ENCODE measurements around the gene MED27. TPM values are rescaled to one million over a fixed set of nuclear protein-coding genes. Genes with fewer than 3 reads are reported as not detected.

The MED27 gene
- total RNA-seq, 1 experiment from 2014 or later, result 30.4 TPM

GRCh38 chr9:132039284-132039683 lies 40.4 kb downstream of the MED27 start:
- Mint-ChIP-seq H3K27me3 (ENCODE audit: insufficient read depth, unreplicated experiment) (no peaks in the 10 kb centered on the region), H3K9me3 (ENCODE audit: unreplicated experiment) (no peaks in the 10 kb centered on the region), H3K36me3 (ENCODE audit: insufficient read depth, unreplicated experiment) (no peaks in the 10 kb centered on the region), H3K27ac (ENCODE audit: unreplicated experiment) (no peak overlapping the region), H3K4me1 (ENCODE audit: low read depth, unreplicated experiment) (peaks cover 16% of the 10 kb centered on the region), H3K4me3 (ENCODE audit: unreplicated experiment) (no peak overlapping the region)
- Histone ChIP-seq H3K9me3 (no peaks in the 10 kb centered on the region), H3K27me3 (replicated peaks; ENCODE audit: control insufficient read depth, insufficient read depth, low read length) (no peaks in the 10 kb centered on the region), H3K4me1 (peaks cover 9% of the 10 kb centered on the region), H3K36me3 (ENCODE audit: control insufficient read depth, insufficient read depth, low read length) (no peaks in the 10 kb centered on the region), H3K4me3 (ENCODE audit: low read depth, low read length) (no peak overlapping the region)
- TF ChIP-seq, protein P1, sequence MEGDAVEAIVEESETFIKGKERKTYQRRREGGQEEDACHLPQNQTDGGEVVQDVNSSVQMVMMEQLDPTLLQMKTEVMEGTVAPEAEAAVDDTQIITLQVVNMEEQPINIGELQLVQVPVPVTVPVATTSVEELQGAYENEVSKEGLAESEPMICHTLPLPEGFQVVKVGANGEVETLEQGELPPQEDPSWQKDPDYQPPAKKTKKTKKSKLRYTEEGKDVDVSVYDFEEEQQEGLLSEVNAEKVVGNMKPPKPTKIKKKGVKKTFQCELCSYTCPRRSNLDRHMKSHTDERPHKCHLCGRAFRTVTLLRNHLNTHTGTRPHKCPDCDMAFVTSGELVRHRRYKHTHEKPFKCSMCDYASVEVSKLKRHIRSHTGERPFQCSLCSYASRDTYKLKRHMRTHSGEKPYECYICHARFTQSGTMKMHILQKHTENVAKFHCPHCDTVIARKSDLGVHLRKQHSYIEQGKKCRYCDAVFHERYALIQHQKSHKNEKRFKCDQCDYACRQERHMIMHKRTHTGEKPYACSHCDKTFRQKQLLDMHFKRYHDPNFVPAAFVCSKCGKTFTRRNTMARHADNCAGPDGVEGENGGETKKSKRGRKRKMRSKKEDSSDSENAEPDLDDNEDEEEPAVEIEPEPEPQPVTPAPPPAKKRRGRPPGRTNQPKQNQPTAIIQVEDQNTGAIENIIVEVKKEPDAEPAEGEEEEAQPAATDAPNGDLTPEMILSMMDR (IDR thresholded peaks at IDR 0.05; ENCODE audit: insufficient read depth in 1 of 2, low read depth in 1 of 2, low read length in 1 of 2, severe bottlenecking in 1 of 2, unreplicated experiment in 1 of 2), result no peak
- CTCF ChIA-PET, result no interaction called here
- DNase-seq, result no peak
- POLR2A ChIA-PET, result no interaction called here
- no TSS peak for BruUV-seq (replicated peaks)
- intact Hi-C loops (cut with micrococcal nuclease; ENCODE audit: unreplicated experiment), result no loop called here

DNA sequence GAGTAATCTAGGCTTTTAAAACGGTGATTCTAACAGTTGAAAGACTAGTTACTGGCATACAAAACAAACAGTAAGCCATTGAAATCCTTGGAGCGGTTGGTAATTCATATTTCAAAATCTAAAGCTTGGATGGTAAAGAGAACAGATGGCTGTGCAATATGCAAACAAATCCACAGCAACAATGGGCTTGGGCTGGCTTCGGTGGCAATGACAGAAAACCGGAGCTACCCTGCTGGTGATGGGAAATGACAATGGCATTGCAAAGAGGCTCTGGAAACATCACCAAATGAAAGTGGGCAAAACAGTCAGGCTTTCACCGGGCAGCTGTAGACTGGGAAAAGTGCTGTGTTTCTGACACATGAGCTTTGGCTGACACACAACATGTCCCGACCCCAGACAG lies 42.2 kb downstream of the MED27 start:
- H3K9me3 ChIP-seq, result no peaks in the 10 kb centered on the region
- ChIA-PET CTCF (no interaction called here), POLR2A (no interaction called here)
- TF ChIP-seq, protein P1 (IDR thresholded peaks at IDR 0.05; ENCODE audit: insufficient read depth in 1 of 2, low read depth in 1 of 2, low read length in 1 of 2, severe bottlenecking in 1 of 2, unreplicated experiment in 1 of 2), result no peak
- Mint-ChIP-seq H3K27me3 (ENCODE audit: insufficient read depth, unreplicated experiment) (no peaks in the 10 kb centered on the region), H3K4me1 (ENCODE audit: low read depth, unreplicated experiment) (peaks cover 19% of the 10 kb centered on the region), H3K36me3 (ENCODE audit: insufficient read depth, unreplicated experiment) (no peaks in the 10 kb centered on the region), H3K27ac (ENCODE audit: unreplicated experiment) (no peak overlapping the region), H3K9me3 (ENCODE audit: unreplicated experiment) (no peaks in the 10 kb centered on the region), H3K4me3 (ENCODE audit: unreplicated experiment) (no peak overlapping the region)
- no peaks in the 10 kb centered on the region for H3K27me3 ChIP-seq (replicated peaks; ENCODE audit: control insufficient read depth, insufficient read depth, low read length)
- H3K4me3 ChIP-seq (ENCODE audit: low read depth, low read length), result no peak overlapping the region
- BruUV-seq (replicated peaks), result no TSS peak
- intact Hi-C loops (cut with micrococcal nuclease; ENCODE audit: unreplicated experiment), result no loop called here
- H3K36me3 ChIP-seq (ENCODE audit: control insufficient read depth, insufficient read depth, low read length), result no peaks in the 10 kb centered on the region
- H3K4me1 ChIP-seq, result peaks cover 15% of the 10 kb centered on the region
- DNase-seq, result no peak

- intact Hi-C loops (cut with micrococcal nuclease; ENCODE audit: unreplicated experiment), result no loop called here
- CTCF ChIA-PET, result no interaction called here
- TF ChIP-seq, protein P1 (IDR thresholded peaks at IDR 0.05; ENCODE audit: insufficient read depth in 1 of 2, low read depth in 1 of 2, low read length in 1 of 2, severe bottlenecking in 1 of 2, unreplicated experiment in 1 of 2), result no peak
- Histone ChIP-seq H3K9me3 (no peaks in the 10 kb centered on the region), H3K27me3 (replicated peaks; ENCODE audit: control insufficient read depth, insufficient read depth, low read length) (no peaks in the 10 kb centered on the region), H3K4me1 (peaks cover 15% of the 10 kb centered on the region), H3K4me3 (ENCODE audit: low read depth, low read length) (no peak overlapping the region), H3K36me3 (ENCODE audit: control insufficient read depth, insufficient read depth, low read length) (no peaks in the 10 kb centered on the region)
- DNase-seq, result no peak
- no TSS peak for BruUV-seq (replicated peaks)
- Mint-ChIP-seq H3K4me3 (ENCODE audit: unreplicated experiment) (no peak overlapping the region), H3K36me3 (ENCODE audit: insufficient read depth, unreplicated experiment) (no peaks in the 10 kb centered on the region), H3K9me3 (ENCODE audit: unreplicated experiment) (no peaks in the 10 kb centered on the region), H3K27me3 (ENCODE audit: insufficient read depth, unreplicated experiment) (no peaks in the 10 kb centered on the region), H3K4me1 (ENCODE audit: low read depth, unreplicated experiment) (peaks cover 19% of the 10 kb centered on the region), H3K27ac (ENCODE audit: unreplicated experiment) (no peak overlapping the region)
- POLR2A ChIA-PET, result no interaction called here
Observed at GRCh38 chr9:132036521-132036920, 43.1 kb downstream of the MED27 start.
